HL-60 (cell line): Measurements from ENCODE around the gene PPP2R5C.

ENCODE experiments used
- CTCF ChIP-seq: IDR thresholded peaks from one replicate; pipeline ENCODE4 v1.5.1; 2011; ENCODE audit warnings: low read length, control low read depth, inconsistent platforms; ENCODE audit not compliant: insufficient read depth
- POLR2AphosphoS5 ChIP-seq: IDR thresholded peaks from 2 replicates; pipeline ENCODE4 v1.6.1; 2012; ENCODE audit warnings: low read depth

GRCh38 chr14:101963656-101964296 lies 202.3 kb downstream of the PPP2R5C start:
- TF ChIP-seq POLR2AphosphoS5 (no peak), CTCF (no peak)
